Kidney epithelial cell (primary cell): ENCODE results near the gene TMEFF2. TPM values are rescaled to one million over a fixed set of nuclear protein-coding genes. Genes with fewer than 3 reads are reported as not detected.

ENCODE experiments used
- DNase-seq: peaks from one replicate; pipeline ENCODE4 v3.0.0-alpha.2; 2010; ENCODE audit warnings: low read depth
- H3K27me3 ChIP-seq: 2 replicates; pipeline ENCODE4 v1.6.0; 2011; ENCODE audit warnings: low read length; ENCODE audit not compliant: control insufficient read depth, insufficient read depth
- H3K36me3 ChIP-seq: 2 replicates; pipeline ENCODE4 v1.5.1; 2011; ENCODE audit warnings: low read length; ENCODE audit not compliant: control insufficient read depth, insufficient read depth
- H3K4me3 ChIP-seq: 2 replicates; pipeline ENCODE4 v1.5.1; 2011; ENCODE audit warnings: low read depth, mild to moderate bottlenecking, control low read depth, low read length
- CTCF ChIP-seq: IDR thresholded peaks from 2 replicates; pipeline ENCODE4 v1.5.1; 2011; ENCODE audit warnings: mild to moderate bottlenecking, moderate library complexity, low read length, control low read depth, inconsistent platforms; ENCODE audit not compliant: insufficient read depth, poor library complexity, severe bottlenecking
- total RNA-seq: library from RNA; depleted of rRNA; stranded (reverse); fragments of >200 nt; gene quantifications from 2 replicates; pipeline ENCODE4 v1.2.3, GENCODE V29; 2015

Gene TMEFF2
- total RNA-seq, 1 donor from 2014 or later: not detected

- no peak for DNase-seq
Measured at GRCh38 chr2:192073878-192074277, 120.9 kb downstream of the TMEFF2 start.

GRCh38 chr2:192072778-192073177 lies 122.0 kb downstream of the TMEFF2 start:
- DNase-seq: no peak
- Histone ChIP-seq H3K36me3 (no peaks in the 10 kb centered on the region), H3K4me3 (no peak overlapping the region), H3K27me3 (no peaks in the 10 kb centered on the region)
- no peak for TF ChIP-seq CTCF

More at GRCh38 chr2:192073878-192074277, 120.9 kb downstream of the TMEFF2 start:
- Histone ChIP-seq H3K4me3 (no peak overlapping the region), H3K27me3 (no peaks in the 10 kb centered on the region), H3K36me3 (no peaks in the 10 kb centered on the region)
- no peak for TF ChIP-seq CTCF

GRCh38 chr2:192072261-192072660 lies 122.5 kb downstream of the TMEFF2 start:
- no peak for DNase-seq
- Histone ChIP-seq H3K4me3 (no peak overlapping the region), H3K36me3 (no peaks in the 10 kb centered on the region), H3K27me3 (no peaks in the 10 kb centered on the region)
- TF ChIP-seq CTCF: no peak

- no peak for TF ChIP-seq CTCF
- no peak overlapping the region for H3K4me3 ChIP-seq
Measured at GRCh38 chr2:192070099-192070498, 124.6 kb downstream of the TMEFF2 start.

GRCh38 chr2:192069417-192069816 lies 125.3 kb downstream of the TMEFF2 start:
- DNase-seq: no peak
- Histone ChIP-seq H3K4me3 (no peak overlapping the region), H3K27me3 (no peaks in the 10 kb centered on the region), H3K36me3 (no peaks in the 10 kb centered on the region)
- TF ChIP-seq CTCF: no peak

More at GRCh38 chr2:192070099-192070498, 124.6 kb downstream of the TMEFF2 start:
- H3K27me3 ChIP-seq: no peaks in the 10 kb centered on the region
- H3K36me3 ChIP-seq: no peaks in the 10 kb centered on the region
- no peak for DNase-seq

GRCh38 chr2:192068966-192069365 lies 125.8 kb downstream of the TMEFF2 start:
- Histone ChIP-seq H3K4me3 (no peak overlapping the region), H3K27me3 (no peaks in the 10 kb centered on the region), H3K36me3 (no peaks in the 10 kb centered on the region)
- no peak for DNase-seq
- TF ChIP-seq CTCF: no peak
